CD14-positive monocyte (primary cell): ENCODE data around the gene CACNG6. TPM values are rescaled to one million over a fixed set of nuclear protein-coding genes. Genes with fewer than 3 reads are reported as not detected.

Source experiments
- DNase-seq, 3 donors: peaks; one replicate each; pipeline ENCODE4 v3.0.0-alpha.2; 2011 to 2022
- H2AFZ ChIP-seq: 2 replicates; pipeline ENCODE4 v1.6.0; 2012; ENCODE audit warnings: mild to moderate bottlenecking, low read depth, low read length, inconsistent platforms; ENCODE audit not compliant: insufficient read depth, poor library complexity, severe bottlenecking
- H3K27ac ChIP-seq, 2 donors: 1 replicate in 1 of 2; 2 replicates in 1 of 2; pipeline ENCODE4 v1.5.1; 2012 to 2013; ENCODE audit warnings: low read length in 2 of 2, control low read depth in 1 of 2, inconsistent platforms in 1 of 2, low read depth in 1 of 2, mild to moderate bottlenecking in 1 of 2
- H3K27me3 ChIP-seq, 2 donors: one replicate each; pipeline versions ENCODE4 v1.6.0 to v1.6.1; 2011 to 2013; ENCODE audit warnings: low read length in 2 of 2; ENCODE audit not compliant: control insufficient read depth in 2 of 2, insufficient read depth in 2 of 2
- H3K36me3 ChIP-seq, 2 donors: replicated peaks in 1 of 2; 1 replicate in 1 of 2; 2 replicates in 1 of 2; pipeline versions ENCODE4 v1.5.1 to v1.6.1; 2012 to 2013; ENCODE audit warnings: low read length in 2 of 2, control low read depth in 1 of 2, inconsistent platforms in 1 of 2, mild to moderate bottlenecking in 1 of 2; ENCODE audit not compliant: insufficient read depth in 2 of 2, control insufficient read depth in 1 of 2
- H3K4me1 ChIP-seq, 2 donors: 1 replicate in 1 of 2; 2 replicates in 1 of 2; pipeline versions ENCODE4 v1.5.1 to v1.6.1; 2012 to 2013; ENCODE audit warnings: low read length in 2 of 2, control low read depth in 1 of 2, inconsistent platforms in 1 of 2, mild to moderate bottlenecking in 1 of 2, moderate library complexity in 1 of 2; ENCODE audit not compliant: insufficient read depth in 2 of 2, control insufficient read depth in 1 of 2
- H3K4me2 ChIP-seq: replicated peaks from 2 replicates; pipeline ENCODE3; 2012; ENCODE audit warnings: low read length, moderate library complexity, mild to moderate bottlenecking; ENCODE audit not compliant: poor library complexity, severe bottlenecking; ENCODE audit errors: extremely low read depth
- H3K4me3 ChIP-seq, 3 experiments: fragments of 200-600 bp in 1 of 3; sonication (generic) in 1 of 3; replicated peaks in 1 of 3; 1 replicate in 2 of 3; 2 replicates in 1 of 3; pipeline ENCODE4 v1.5.1; 2011 to 2013; ENCODE audit warnings: low read length in 3 of 3, mild to moderate bottlenecking in 3 of 3, control low read depth in 2 of 3, low read depth in 2 of 3, inconsistent platforms in 1 of 3, moderate library complexity in 1 of 3
- H3K79me2 ChIP-seq: 2 replicates; pipeline ENCODE4 v1.6.0; 2012; ENCODE audit warnings: mild to moderate bottlenecking, control low read depth, inconsistent platforms, low read length, moderate library complexity; ENCODE audit not compliant: insufficient read depth
- H3K9ac ChIP-seq: 2 replicates; pipeline ENCODE4 v1.6.0; 2017; ENCODE audit warnings: low read length, mild to moderate bottlenecking; ENCODE audit not compliant: insufficient read depth, poor library complexity, severe bottlenecking
- H3K9me3 ChIP-seq, 2 donors: replicated peaks in 1 of 2; 1 replicate in 1 of 2; 2 replicates in 1 of 2; pipeline versions ENCODE4 v1.5.1 to v1.6.1; 2012 to 2013; ENCODE audit warnings: low read length in 2 of 2, control low read depth in 1 of 2; ENCODE audit not compliant: control insufficient read depth in 1 of 2, insufficient read depth in 1 of 2
- H4K20me1 ChIP-seq: 2 replicates; pipeline ENCODE4 v1.6.0; 2012; ENCODE audit warnings: mild to moderate bottlenecking, low read length, control low read depth, moderate library complexity; ENCODE audit not compliant: insufficient read depth
- H3K27ac Mint-ChIP-seq, 7 donors: one replicate each; pipeline ENCODE4 v1.8.0; 2020; ENCODE audit warnings: mild to moderate bottlenecking in 7 of 7, mixed read lengths in 7 of 7, moderate library complexity in 6 of 7, inconsistent platforms in 2 of 7
- H3K27me3 Mint-ChIP-seq, 3 donors: one replicate each; pipeline ENCODE4 v1.8.0; 2021 to 2022; ENCODE audit warnings: low read depth in 3 of 3, mild to moderate bottlenecking in 3 of 3, mixed read lengths in 3 of 3, moderate library complexity in 3 of 3, inconsistent platforms in 1 of 3
- H3K36me3 Mint-ChIP-seq, 2 donors: one replicate each; pipeline ENCODE4 v1.8.0; 2020; ENCODE audit warnings: mixed read lengths in 2 of 2, inconsistent platforms in 1 of 2, mild to moderate bottlenecking in 1 of 2
- H3K4me1 Mint-ChIP-seq: one replicate; pipeline ENCODE4 v1.8.0; 2020; ENCODE audit warnings: mild to moderate bottlenecking, mixed read lengths
- H3K4me3 Mint-ChIP-seq, 2 donors: one replicate each; pipeline ENCODE4 v1.8.0; 2020; ENCODE audit warnings: mild to moderate bottlenecking in 2 of 2, mixed read lengths in 2 of 2, moderate library complexity in 1 of 2
- H3K9me3 Mint-ChIP-seq, 7 donors: one replicate each; pipeline ENCODE4 v1.8.0; 2020 to 2022; ENCODE audit warnings: mixed read lengths in 7 of 7, mild to moderate bottlenecking in 6 of 7, moderate library complexity in 6 of 7, inconsistent platforms in 2 of 7
- CTCF ChIP-seq: fragments of 200-600 bp; IDR thresholded peaks from one replicate; pipeline ENCODE4 v1.8.0; 2022; ENCODE audit warnings: antibody characterized with exemption, mild to moderate bottlenecking
- WGBS: methylation state at CpG from one replicate; pipeline ENCODE4 v1.1.5; 2013; ENCODE audit warnings: missing lambda C conversion rate; ENCODE audit not compliant: insufficient coverage; 5-methylcytosine and 5-hydroxymethylcytosine counted together
- intact Hi-C, 2 donors: fragments of 100-400 bp; cut with micrococcal nuclease; formaldehyde crosslinking; loops; one replicate each; pipeline versions ENCODE4 v1.15.0 to v1.15.1; 2023
- polyA plus RNA-seq, 3 donors: library from polyadenylated mRNA; depleted of rRNA in 1 of 3; unstranded in 2 of 3; stranded (reverse) in 1 of 3; fragments of 300-500 nt in 2 of 3; fragments of >200 nt in 1 of 3; fragmentation: Illumina TruSeq in 2 of 3; gene quantifications; 1 replicate in 2 of 3; 2 replicates in 1 of 3; pipeline ENCODE4 v1.2.3, GENCODE V29; 2012 to 2021

CACNG6 gene
- polyA plus RNA-seq, 3 donors: 0.08 to 0.18 TPM; not detected in 1

DNA sequence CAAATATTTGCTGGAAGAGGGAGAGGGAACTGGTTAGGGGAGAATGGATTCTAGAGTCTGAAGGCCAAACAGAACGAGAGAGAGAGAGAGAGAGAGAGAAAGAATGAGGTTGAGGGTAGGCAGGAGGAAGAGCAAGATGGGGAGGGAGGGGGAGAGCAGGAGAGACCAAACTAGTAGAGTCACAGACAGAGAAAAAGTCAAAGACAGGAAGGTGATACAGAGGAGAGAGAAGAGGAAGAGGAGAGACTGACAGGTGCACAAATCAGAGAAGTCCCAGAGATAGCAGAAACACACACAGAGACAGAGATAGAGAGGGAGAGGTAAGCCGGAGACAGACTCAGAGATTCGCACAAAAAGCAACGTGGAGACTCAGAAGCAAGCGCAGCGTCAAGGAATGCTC, 5.6 kb upstream of the CACNG6 start:
- Histone ChIP-seq H3K4me2 (no peak overlapping the region), H4K20me1 (no peaks in the 10 kb centered on the region), H3K36me3 (no peaks in the 10 kb centered on the region), H2AFZ (no peak overlapping the region), H3K4me1 (peaks cover 2 to 9% of the 10 kb centered on the region in 2 donors), H3K9me3 (peaks cover 7 to 13% of the 10 kb centered on the region in 2 donors), H3K4me3 (no peak overlapping the region), H3K27me3 (peaks cover 13 to 60% of the 10 kb centered on the region in 2 donors), H3K9ac (no peak overlapping the region), H3K27ac (no peak overlapping the region), H3K79me2 (no peaks in the 10 kb centered on the region)
- no peak for DNase-seq
- no peak for TF ChIP-seq CTCF
- Mint-ChIP-seq H3K36me3 (peaks cover 8% of the 10 kb centered on the region in 2 donors), H3K27me3 (peaks cover 24 to 32% (median 25%) of the 10 kb centered on the region in 3 donors), H3K4me3 (no peak overlapping the region), H3K4me1 (peaks cover 7% of the 10 kb centered on the region), H3K9me3 (peaks cover 2 to 7% (median 4%) of the 10 kb centered on the region in 7 donors), H3K27ac (no peak overlapping the region)
- 84% methylated on average over 5 of the region's 6 CpGs for WGBS
- intact Hi-C loops: no loop called here

DNA sequence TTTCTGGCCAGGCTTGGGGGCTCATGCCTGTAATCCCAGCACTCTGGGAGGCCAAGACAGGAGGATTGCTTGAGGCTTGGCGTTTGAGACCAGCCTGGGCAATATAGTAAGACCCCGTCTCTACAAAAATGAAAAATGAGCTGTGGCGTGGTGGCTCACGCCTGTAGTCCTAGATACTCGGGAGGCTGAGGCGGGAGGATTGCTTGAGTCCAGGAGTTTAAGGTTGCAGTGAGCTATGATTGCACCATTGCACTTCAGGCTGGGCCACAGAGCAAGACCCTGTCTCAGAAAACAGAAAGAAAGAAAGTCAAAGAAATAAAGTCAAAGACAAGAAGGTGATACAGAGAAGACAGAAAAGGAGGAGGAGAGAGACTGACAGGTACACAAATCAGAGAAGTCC, 2.5 kb upstream of the CACNG6 start:
- H3K9me3 ChIP-seq: peaks cover 0 to 7% of the 10 kb centered on the region in 2 donors
- no peak overlapping the region for H3K4me3 ChIP-seq
- H3K9me3 Mint-ChIP-seq: peaks cover 0 to 12% (median 8%) of the 10 kb centered on the region in 7 donors
- WGBS: 95% methylated on average over 6 of the region's 6 CpGs
- peaks cover 5 to 8% of the 10 kb centered on the region in 2 donors for H3K4me1 ChIP-seq
- intact Hi-C loops: no loop called here
- H2AFZ ChIP-seq: no peak overlapping the region
- H3K27ac ChIP-seq: no peak overlapping the region
- H3K4me3 Mint-ChIP-seq: peak overlapping the region in 1 of 2 donors; percentile 36
- no peak overlapping the region for H3K9ac ChIP-seq
- peak overlapping the region in 1 of 7 donors; percentile 2 for H3K27ac Mint-ChIP-seq
- H3K27me3 Mint-ChIP-seq: peaks cover 38 to 47% (median 39%) of the 10 kb centered on the region in 3 donors
- peaks cover 5% of the 10 kb centered on the region for H3K4me1 Mint-ChIP-seq
- no peaks in the 10 kb centered on the region for H3K79me2 ChIP-seq
- TF ChIP-seq CTCF: no peak
- DNase-seq: no peak
- H3K27me3 ChIP-seq: peaks cover 21 to 65% of the 10 kb centered on the region in 2 donors
- peaks cover 5 to 7% of the 10 kb centered on the region in 2 donors for H3K36me3 Mint-ChIP-seq
- no peaks in the 10 kb centered on the region for H3K36me3 ChIP-seq
- no peaks in the 10 kb centered on the region for H4K20me1 ChIP-seq
- no peak overlapping the region for H3K4me2 ChIP-seq
